Mammary epithelial cell (primary cell): ENCODE results near the gene IFNL3.

Experiments
- CTCF ChIP-seq, 2 donors: IDR thresholded peaks in 1 of 2; conservative IDR thresholded peaks in 1 of 2; 2 replicates each; pipeline ENCODE4 v1.5.1; 2011 to 2012; ENCODE audit warnings: inconsistent platforms in 2 of 2, low read length in 2 of 2, mild to moderate bottlenecking in 2 of 2, control low read depth in 1 of 2, low read depth in 1 of 2; ENCODE audit not compliant: insufficient read depth in 1 of 2; ENCODE audit errors: extremely low read depth in 1 of 2
- EZH2 ChIP-seq: IDR thresholded peaks from 2 replicates; pipeline ENCODE4 v1.6.1; 2012; ENCODE audit warnings: low read length, inconsistent platforms, borderline replicate concordance

DNA sequence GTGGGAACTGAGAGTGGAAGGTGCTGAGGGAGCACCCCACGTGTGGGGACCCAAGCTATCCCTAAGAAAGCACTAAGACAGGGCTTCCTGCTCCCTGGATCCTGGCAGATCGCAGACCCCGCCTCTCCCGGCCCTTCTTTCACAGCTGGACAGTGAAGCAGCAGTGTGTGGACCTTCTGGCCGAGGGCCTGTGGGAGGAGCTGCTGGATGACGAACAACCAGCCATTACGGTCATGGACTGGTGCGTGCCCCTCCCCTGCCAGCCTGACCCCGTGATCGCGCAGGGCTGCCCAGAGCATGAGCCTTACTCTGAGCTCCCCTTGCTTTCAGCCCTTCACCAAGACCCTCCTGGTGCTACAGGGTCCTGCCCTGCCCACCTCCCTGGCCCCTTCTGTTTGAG lies 45.8 kb downstream of the IFNL3 start:
- TF ChIP-seq CTCF (conservative IDR thresholded peaks at IDR 0.05 in 1 of 2, IDR thresholded peaks at IDR 0.05 in 1 of 2; ENCODE audit: extremely low read depth in 1 of 2, insufficient read depth in 1 of 2, low read depth in 1 of 2, low read length in 2 of 2) (no peak), EZH2 (no peak)
